Lower leg skin (tissue), 4 donors: ENCODE data around the gene WFDC6. TPM values are rescaled to one million over a fixed set of nuclear protein-coding genes. Genes with fewer than 3 reads are reported as not detected.
"Not testable (repeated sequence)": the region's sequence is repeated elsewhere in the genome, so short reads cannot be mapped to it uniquely, and the experiment has no call there.

Experiments
- DNase-seq, 2 donors: peaks; one replicate each; pipeline ENCODE4 v3.0.0-alpha.2; 2019; ENCODE audit warnings: low spot score in 2 of 2
- H3K4me3 ChIP-seq: fragments of 200-600 bp; sonication (generic); 2 replicates; pipeline ENCODE4 v1.5.1; 2017; ENCODE audit warnings: mild to moderate bottlenecking, low read depth; ENCODE audit not compliant: poor library complexity, severe bottlenecking
- CTCF ChIP-seq, 3 donors: fragments of 450-650 bp; IDR thresholded peaks; one replicate each; pipeline ENCODE4 v1.5.1; 2016; ENCODE audit warnings: antibody characterized with exemption in 3 of 3, mild to moderate bottlenecking in 3 of 3, moderate library complexity in 2 of 3
- POLR2A ChIP-seq, 2 donors: fragments of 450-650 bp; IDR thresholded peaks; one replicate each; pipeline ENCODE4 v1.6.1; 2016 to 2017; ENCODE audit warnings: antibody characterized with exemption in 2 of 2, mild to moderate bottlenecking in 1 of 2, moderate library complexity in 1 of 2
- WGBS, 2 donors: methylation state at CpG; one replicate each; pipeline ENCODE4 v1.1.5; 2018; 5-methylcytosine and 5-hydroxymethylcytosine counted together
- intact Hi-C: fragments of 100-400 bp; cut with DNase I; formaldehyde crosslinking; loops from one replicate; pipeline ENCODE4 v1.15.0; 2023; ENCODE audit warnings: low total_unique reads
- total RNA-seq, 4 donors: library from RNA; depleted of rRNA; stranded (reverse); fragments of >200 nt; gene quantifications; one replicate each; pipeline ENCODE4 v1.1.0, GENCODE V29; 2016

WFDC6 gene
- total RNA-seq, 4 donors from 2014 or later = 1.6 TPM; not detected in 3

GRCh38 chr20:45578231-45578630 is 38.9 kb upstream of the WFDC6 start:
- TF ChIP-seq POLR2A (IDR thresholded peaks at IDR 0.05) = no peak
- TF ChIP-seq CTCF (IDR thresholded peaks at IDR 0.05) = no peak
- intact Hi-C loops = no loop called here
- DNase-seq = no peak

DNA sequence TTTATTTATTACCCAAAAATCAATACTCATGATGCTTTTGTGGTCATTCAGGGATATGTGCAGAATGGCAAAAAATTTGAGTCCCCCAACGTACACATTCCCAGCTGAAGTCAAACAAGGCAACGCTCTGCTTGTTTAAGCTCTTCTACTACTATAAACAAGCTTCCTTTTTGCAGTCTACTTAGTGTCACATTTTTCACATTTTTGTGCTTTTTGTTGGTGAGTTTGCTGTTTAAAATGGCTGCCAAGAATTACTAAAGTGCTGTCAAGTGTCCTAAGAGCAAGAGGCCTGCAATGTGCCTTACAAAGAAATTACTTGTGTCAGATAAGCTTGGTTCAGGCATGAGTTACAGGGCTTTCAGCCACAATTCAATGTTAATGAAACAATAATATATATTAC is 37.7 kb upstream of the WFDC6 start:
- no peak overlapping the region for H3K4me3 ChIP-seq
- intact Hi-C loops = no loop called here
- DNase-seq = no peak
- WGBS, 2 donors = 42 to 53% methylated on average over 2 of the region's 2 CpGs
- no peak for TF ChIP-seq POLR2A (IDR thresholded peaks at IDR 0.05)
- no peak for TF ChIP-seq CTCF (IDR thresholded peaks at IDR 0.05)

More at GRCh38 chr20:45578231-45578630, 38.9 kb upstream of the WFDC6 start:
- H3K4me3 ChIP-seq = no peak overlapping the region
- WGBS, 2 donors = 53 to 65% methylated on average over 1 of the region's 1 CpG

GRCh38 chr20:45575931-45576330 is 36.6 kb upstream of the WFDC6 start:
- no peak overlapping the region for H3K4me3 ChIP-seq
- 82 to 85% methylated on average over 3 of the region's 3 CpGs for WGBS, 2 donors
- no peak for TF ChIP-seq CTCF (IDR thresholded peaks at IDR 0.05)
- no peak for TF ChIP-seq POLR2A (IDR thresholded peaks at IDR 0.05)
- DNase-seq = no peak
- intact Hi-C loops = no loop called here

DNA sequence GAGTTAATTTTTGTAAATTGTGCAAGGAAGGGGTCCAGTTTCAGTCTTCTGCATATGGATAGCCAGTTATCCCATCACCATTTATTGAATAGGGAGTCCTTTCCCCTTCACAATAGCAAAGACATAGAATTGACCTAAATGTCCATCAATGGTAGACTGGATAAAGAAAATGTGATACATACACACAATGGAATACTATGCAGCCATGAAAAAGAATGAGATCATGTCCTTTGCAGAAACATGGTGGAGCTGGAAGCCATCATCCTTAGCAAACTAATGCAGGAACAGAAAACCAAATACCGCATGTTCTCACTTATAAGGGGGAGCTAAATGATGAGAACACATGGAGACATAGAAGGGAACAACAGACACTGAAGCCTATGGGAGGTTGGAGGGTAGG is 30.4 kb upstream of the WFDC6 start:
- WGBS, 2 donors = 75 to 85% methylated on average over 1 of the region's 1 CpG
- DNase-seq, H3K4me3 ChIP-seq, intact Hi-C loops: not testable (repeated sequence)

DNA sequence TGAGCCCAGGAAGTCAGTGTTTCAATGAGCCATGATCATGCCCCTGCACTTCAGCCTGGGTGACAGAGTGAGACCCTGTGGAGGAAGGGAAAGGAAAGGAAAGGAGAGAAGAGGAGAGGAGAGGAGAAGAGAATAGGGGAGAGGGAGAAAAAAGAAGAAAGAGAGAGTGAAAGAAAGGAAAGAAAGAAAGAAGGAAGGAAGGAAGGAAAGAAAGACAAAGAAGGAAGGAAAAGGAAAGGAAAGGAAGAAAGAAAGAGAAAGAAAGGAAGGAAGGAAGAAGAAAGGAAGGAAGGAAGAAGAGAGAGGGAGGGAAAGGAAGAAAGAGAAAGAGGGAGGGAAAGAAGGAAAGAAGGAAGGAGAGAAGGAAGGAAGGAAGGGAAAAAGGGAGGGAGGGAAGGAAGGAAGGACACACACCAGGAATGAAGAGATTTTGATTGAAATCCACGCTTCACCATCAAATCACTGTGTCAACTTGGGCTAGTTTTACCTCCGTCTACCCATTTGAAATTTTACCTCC is 25.5 kb upstream of the WFDC6 start:
- no peak for TF ChIP-seq CTCF (IDR thresholded peaks at IDR 0.05)
- WGBS, 2 donors = 82 to 91% methylated on average over 2 of the region's 2 CpGs
- no peak overlapping the region for H3K4me3 ChIP-seq
- intact Hi-C loops = no loop called here
- no peak for DNase-seq

DNA sequence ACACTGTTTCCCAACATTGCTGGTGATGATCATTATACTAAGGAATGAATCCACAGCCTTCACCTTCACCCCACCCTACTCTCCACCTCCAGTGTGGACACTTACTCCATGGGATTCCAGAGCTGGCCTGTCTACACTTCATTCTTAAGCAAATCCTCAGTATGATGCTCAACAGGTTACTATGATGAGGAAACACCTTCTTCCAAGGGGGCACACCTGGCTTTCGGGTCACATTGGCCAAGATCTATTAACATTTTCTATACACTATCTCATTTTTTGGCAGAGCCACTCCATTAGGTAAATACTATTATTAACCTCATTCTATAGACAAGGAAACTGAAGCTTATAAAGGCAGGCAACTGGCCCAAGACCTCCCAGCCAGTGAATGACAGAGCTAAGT is 15.9 kb upstream of the WFDC6 start:
- 70 to 71% methylated on average over 1 of the region's 1 CpG for WGBS, 2 donors
- intact Hi-C loops = no loop called here
- TF ChIP-seq POLR2A (IDR thresholded peaks at IDR 0.05) (no peak), CTCF (IDR thresholded peaks at IDR 0.05) (no peak)
- no peak overlapping the region for H3K4me3 ChIP-seq
- no peak for DNase-seq
